ENCODE data around the gene CPED1.

- TF ChIP-seq CTCF (tag by site-specific recombination; IDR thresholded peaks at IDR 0.05) = no peak
- no peak for TF ChIP-seq OVOL3 (tag by site-specific recombination; IDR thresholded peaks at IDR 0.05)
- TF ChIP-seq ZNF76 (tag by site-specific recombination; IDR thresholded peaks at IDR 0.05; ENCODE audit: borderline replicate concordance, low read depth) = no peak
- no peak for TF ChIP-seq ZNF792 (tag by site-specific recombination; IDR thresholded peaks at IDR 0.05)
- no peak for TF ChIP-seq ZNF266 (tag by site-specific recombination; IDR thresholded peaks at IDR 0.05; ENCODE audit: low read depth)
Measured at GRCh38 chr7:121057878-121058277, 69.4 kb downstream of the CPED1 start.
